GM23338 (cell line): Measurements from ENCODE around the gene DLEU7. TPM values are rescaled to one million over a fixed set of nuclear protein-coding genes. Genes with fewer than 3 reads are reported as not detected.

Source experiments
- ATAC-seq: fragments of 200-7000 bp; cut with Tn5 transposase; 3 replicates; pipeline ENCODE4 v1.9.1; 2020
- DNase-seq: peaks from one replicate; pipeline ENCODE4 v3.0.0-alpha.2; 2015; ENCODE audit warnings: low spot score
- H2AFZ ChIP-seq: fragments of 200-600 bp; sonication (generic); 2 replicates; pipeline ENCODE4 v1.8.0; 2016; ENCODE audit warnings: antibody characterized with exemption, mild to moderate bottlenecking, moderate library complexity
- H3F3A ChIP-seq: fragments of 200-600 bp; sonication (generic); replicated peaks from 2 replicates; pipeline ENCODE4 v1.8.0; 2017; ENCODE audit warnings: antibody characterized with exemption, mixed run types, low read depth
- H3K27ac ChIP-seq: fragments of 200-600 bp; sonication (generic); 2 replicates; pipeline ENCODE4 v1.6.1; 2016; ENCODE audit warnings: low read depth
- H3K27me3 ChIP-seq: fragments of 200-600 bp; sonication (generic); 2 replicates; pipeline ENCODE4 v1.8.0; 2016; ENCODE audit warnings: mild to moderate bottlenecking, mixed run types, moderate library complexity; ENCODE audit not compliant: insufficient read depth
- H3K36me3 ChIP-seq: fragments of 200-600 bp; sonication (generic); 2 replicates; pipeline ENCODE4 v1.8.0; 2016; ENCODE audit warnings: mild to moderate bottlenecking; ENCODE audit not compliant: insufficient read depth
- H3K4me1 ChIP-seq: fragments of 200-600 bp; sonication (generic); 2 replicates; pipeline ENCODE4 v1.8.0; 2016; ENCODE audit warnings: mild to moderate bottlenecking, moderate library complexity; ENCODE audit not compliant: insufficient read depth
- H3K4me2 ChIP-seq: fragments of 200-600 bp; sonication (generic); 2 replicates; pipeline ENCODE4 v1.7.1; 2017; ENCODE audit warnings: mixed run types
- H3K4me3 ChIP-seq: fragments of 200-600 bp; sonication (generic); 2 replicates; pipeline ENCODE4 v1.6.1; 2016; ENCODE audit warnings: mixed run types
- H3K79me2 ChIP-seq: fragments of 200-600 bp; sonication (generic); replicated peaks from 2 replicates; pipeline ENCODE4 v1.8.0; 2017; ENCODE audit warnings: mild to moderate bottlenecking; ENCODE audit not compliant: insufficient read depth
- H3K9me2 ChIP-seq: fragments of 200-600 bp; sonication (generic); 2 replicates; pipeline ENCODE4 v1.8.0; 2017; ENCODE audit not compliant: insufficient read depth
- H4K20me1 ChIP-seq: fragments of 200-600 bp; sonication (generic); replicated peaks from 2 replicates; pipeline ENCODE4 v1.8.0; 2017; ENCODE audit warnings: mild to moderate bottlenecking; ENCODE audit not compliant: insufficient read depth
- H3K27ac Mint-ChIP-seq: 2 replicates; pipeline ENCODE4 v1.8.0; 2020; ENCODE audit warnings: inconsistent platforms, mild to moderate bottlenecking, moderate library complexity, mixed read lengths
- H3K27me3 Mint-ChIP-seq: 3 replicates; pipeline ENCODE4 v1.8.0; 2022; ENCODE audit warnings: low read depth, mild to moderate bottlenecking, moderate library complexity, mixed read lengths, inconsistent platforms; ENCODE audit not compliant: insufficient read depth, poor library complexity
- H3K36me3 Mint-ChIP-seq: 3 replicates; pipeline ENCODE4 v1.8.0; 2021; ENCODE audit warnings: low read depth, mild to moderate bottlenecking, inconsistent platforms, moderate library complexity, mixed read lengths
- H3K4me1 Mint-ChIP-seq: 3 replicates; pipeline ENCODE4 v1.8.0; 2020; ENCODE audit warnings: mild to moderate bottlenecking, inconsistent platforms, mixed read lengths
- H3K4me3 Mint-ChIP-seq: 3 replicates; pipeline ENCODE4 v1.8.0; 2021; ENCODE audit warnings: moderate library complexity, mild to moderate bottlenecking, inconsistent platforms, mixed read lengths
- H3K9me3 Mint-ChIP-seq: 3 replicates; pipeline ENCODE4 v1.8.0; 2020; ENCODE audit warnings: moderate library complexity, mild to moderate bottlenecking, inconsistent platforms, mixed read lengths
- CREB1 ChIP-seq: fragments of 250-450 bp; sonication (Bioruptor Pico); IDR thresholded peaks from 2 replicates; pipeline ENCODE4 v1.5.0; 2020; ENCODE audit warnings: low read depth, mild to moderate bottlenecking, moderate library complexity
- JUNB ChIP-seq: IDR thresholded peaks from one replicate; pipeline ENCODE4 v1.6.1; 2016; ENCODE audit warnings: antibody characterized with exemption; ENCODE audit not compliant: unreplicated experiment
- NANOG ChIP-seq: IDR thresholded peaks from 2 replicates; pipeline ENCODE4 v1.6.1; 2016; ENCODE audit warnings: antibody characterized with exemption, borderline replicate concordance
- STAT1 ChIP-seq: IDR thresholded peaks from one replicate; pipeline ENCODE4 v1.6.1; 2016; ENCODE audit warnings: antibody characterized with exemption; ENCODE audit not compliant: unreplicated experiment
- ZNF114 ChIP-seq: fragments of 250-450 bp; sonication (Bioruptor Pico); IDR thresholded peaks from 2 replicates; pipeline ENCODE4 v1.5.0; 2020; ENCODE audit warnings: mild to moderate bottlenecking, moderate library complexity
- ZNF331 ChIP-seq: fragments of 250-450 bp; sonication (Bioruptor Pico); IDR thresholded peaks from 2 replicates; pipeline ENCODE4 v1.5.0; 2020; ENCODE audit warnings: low read depth, mild to moderate bottlenecking, moderate library complexity
- polyA plus RNA-seq: library from polyadenylated mRNA; unstranded; fragments of >200 nt; fragmentation: Nextera tagmentation; extraction: Ambion mirVana; gene quantifications from 2 replicates; pipeline ENCODE4 v1.2.1, GENCODE V29; 2016
- total RNA-seq: library from RNA; depleted of rRNA; stranded (reverse); fragments of >200 nt; shearing (Covaris generic); gene quantifications from 2 replicates; pipeline ENCODE4 v1.2.3, GENCODE V29; 2014
- TF ChIP-seq, protein P1 (sequence below): fragments of 250-450 bp; sonication (Bioruptor Pico); IDR thresholded peaks from 2 replicates; pipeline ENCODE4 v1.5.0; 2020; ENCODE audit warnings: mild to moderate bottlenecking, moderate library complexity

The DLEU7 gene
- total and polyA plus RNA-seq, 2 experiments from 2014 or later, result 8.7 to 11.6 TPM

DNA sequence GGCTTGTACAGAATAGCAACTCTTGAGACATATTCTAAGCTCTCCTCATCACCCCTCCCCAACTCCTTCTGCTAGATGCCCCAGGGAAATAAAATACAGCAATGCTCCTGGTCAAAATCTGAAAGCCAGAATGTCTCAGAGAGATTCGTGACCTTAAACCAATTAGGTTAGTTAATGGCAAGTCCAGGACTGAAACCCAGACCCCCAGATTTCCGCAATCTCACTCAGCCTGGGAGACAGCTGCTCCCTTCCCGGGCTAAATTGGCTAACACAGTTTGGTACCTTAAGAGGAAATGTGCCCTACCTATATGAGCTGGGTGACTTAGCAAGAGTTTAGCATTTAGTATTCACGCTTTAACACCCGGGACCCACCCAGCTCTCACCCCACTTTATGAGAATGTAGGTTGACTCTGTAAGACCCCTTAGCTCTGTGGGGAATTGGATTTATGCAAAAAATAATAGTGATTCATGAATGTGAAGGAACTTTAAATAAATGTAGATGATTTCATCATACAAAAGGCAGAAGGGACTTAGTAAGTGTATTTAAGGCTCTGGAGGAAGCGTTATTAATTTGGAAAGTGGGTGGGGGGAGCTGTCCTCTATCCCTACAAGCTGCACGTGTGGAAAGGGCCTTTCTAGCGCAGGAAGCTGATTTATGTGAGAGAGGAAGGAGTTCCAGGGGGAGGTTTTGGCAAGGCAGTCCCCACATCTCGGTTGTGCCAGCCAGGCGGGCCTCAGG lies 1.1 kb downstream of the DLEU7 start:
- H3K4me2 ChIP-seq, result peak overlapping the region; percentile 92
- no peak overlapping the region for H3K27ac ChIP-seq
- no peaks in the 10 kb centered on the region; the same call in 2 of the 3 replicates for H3K36me3 Mint-ChIP-seq
- H4K20me1 ChIP-seq, result no peaks in the 10 kb centered on the region
- H3K27me3 ChIP-seq, result peaks cover 21% of the 10 kb centered on the region
- H3K79me2 ChIP-seq, result peaks cover 31% of the 10 kb centered on the region
- peak overlapping the region; percentile 91 for H2AFZ ChIP-seq
- no peaks in the 10 kb centered on the region for H3F3A ChIP-seq
- H3K4me1 Mint-ChIP-seq, result peaks cover 22% of the 10 kb centered on the region
- no peak overlapping the region for H3K27ac Mint-ChIP-seq
- DNase-seq (peak; percentile 21), ATAC-seq (peak; percentile 21)
- no peaks in the 10 kb centered on the region for H3K9me2 ChIP-seq
- no peaks in the 10 kb centered on the region for H3K9me3 Mint-ChIP-seq
- peak overlapping the region; percentile 72 for H3K4me3 ChIP-seq
- H3K4me3 Mint-ChIP-seq, result peak overlapping the region; percentile 75
- peaks cover 29% of the 10 kb centered on the region for H3K4me1 ChIP-seq
- peaks cover 17% of the 10 kb centered on the region for H3K27me3 Mint-ChIP-seq
- no peaks in the 10 kb centered on the region for H3K36me3 ChIP-seq
- TF ChIP-seq STAT1, result no peak
- TF ChIP-seq ZNF331 (CRISPR knock-in tag), result no peak
- no peak for TF ChIP-seq CREB1 (CRISPR knock-in tag)
- TF ChIP-seq, protein P1, sequence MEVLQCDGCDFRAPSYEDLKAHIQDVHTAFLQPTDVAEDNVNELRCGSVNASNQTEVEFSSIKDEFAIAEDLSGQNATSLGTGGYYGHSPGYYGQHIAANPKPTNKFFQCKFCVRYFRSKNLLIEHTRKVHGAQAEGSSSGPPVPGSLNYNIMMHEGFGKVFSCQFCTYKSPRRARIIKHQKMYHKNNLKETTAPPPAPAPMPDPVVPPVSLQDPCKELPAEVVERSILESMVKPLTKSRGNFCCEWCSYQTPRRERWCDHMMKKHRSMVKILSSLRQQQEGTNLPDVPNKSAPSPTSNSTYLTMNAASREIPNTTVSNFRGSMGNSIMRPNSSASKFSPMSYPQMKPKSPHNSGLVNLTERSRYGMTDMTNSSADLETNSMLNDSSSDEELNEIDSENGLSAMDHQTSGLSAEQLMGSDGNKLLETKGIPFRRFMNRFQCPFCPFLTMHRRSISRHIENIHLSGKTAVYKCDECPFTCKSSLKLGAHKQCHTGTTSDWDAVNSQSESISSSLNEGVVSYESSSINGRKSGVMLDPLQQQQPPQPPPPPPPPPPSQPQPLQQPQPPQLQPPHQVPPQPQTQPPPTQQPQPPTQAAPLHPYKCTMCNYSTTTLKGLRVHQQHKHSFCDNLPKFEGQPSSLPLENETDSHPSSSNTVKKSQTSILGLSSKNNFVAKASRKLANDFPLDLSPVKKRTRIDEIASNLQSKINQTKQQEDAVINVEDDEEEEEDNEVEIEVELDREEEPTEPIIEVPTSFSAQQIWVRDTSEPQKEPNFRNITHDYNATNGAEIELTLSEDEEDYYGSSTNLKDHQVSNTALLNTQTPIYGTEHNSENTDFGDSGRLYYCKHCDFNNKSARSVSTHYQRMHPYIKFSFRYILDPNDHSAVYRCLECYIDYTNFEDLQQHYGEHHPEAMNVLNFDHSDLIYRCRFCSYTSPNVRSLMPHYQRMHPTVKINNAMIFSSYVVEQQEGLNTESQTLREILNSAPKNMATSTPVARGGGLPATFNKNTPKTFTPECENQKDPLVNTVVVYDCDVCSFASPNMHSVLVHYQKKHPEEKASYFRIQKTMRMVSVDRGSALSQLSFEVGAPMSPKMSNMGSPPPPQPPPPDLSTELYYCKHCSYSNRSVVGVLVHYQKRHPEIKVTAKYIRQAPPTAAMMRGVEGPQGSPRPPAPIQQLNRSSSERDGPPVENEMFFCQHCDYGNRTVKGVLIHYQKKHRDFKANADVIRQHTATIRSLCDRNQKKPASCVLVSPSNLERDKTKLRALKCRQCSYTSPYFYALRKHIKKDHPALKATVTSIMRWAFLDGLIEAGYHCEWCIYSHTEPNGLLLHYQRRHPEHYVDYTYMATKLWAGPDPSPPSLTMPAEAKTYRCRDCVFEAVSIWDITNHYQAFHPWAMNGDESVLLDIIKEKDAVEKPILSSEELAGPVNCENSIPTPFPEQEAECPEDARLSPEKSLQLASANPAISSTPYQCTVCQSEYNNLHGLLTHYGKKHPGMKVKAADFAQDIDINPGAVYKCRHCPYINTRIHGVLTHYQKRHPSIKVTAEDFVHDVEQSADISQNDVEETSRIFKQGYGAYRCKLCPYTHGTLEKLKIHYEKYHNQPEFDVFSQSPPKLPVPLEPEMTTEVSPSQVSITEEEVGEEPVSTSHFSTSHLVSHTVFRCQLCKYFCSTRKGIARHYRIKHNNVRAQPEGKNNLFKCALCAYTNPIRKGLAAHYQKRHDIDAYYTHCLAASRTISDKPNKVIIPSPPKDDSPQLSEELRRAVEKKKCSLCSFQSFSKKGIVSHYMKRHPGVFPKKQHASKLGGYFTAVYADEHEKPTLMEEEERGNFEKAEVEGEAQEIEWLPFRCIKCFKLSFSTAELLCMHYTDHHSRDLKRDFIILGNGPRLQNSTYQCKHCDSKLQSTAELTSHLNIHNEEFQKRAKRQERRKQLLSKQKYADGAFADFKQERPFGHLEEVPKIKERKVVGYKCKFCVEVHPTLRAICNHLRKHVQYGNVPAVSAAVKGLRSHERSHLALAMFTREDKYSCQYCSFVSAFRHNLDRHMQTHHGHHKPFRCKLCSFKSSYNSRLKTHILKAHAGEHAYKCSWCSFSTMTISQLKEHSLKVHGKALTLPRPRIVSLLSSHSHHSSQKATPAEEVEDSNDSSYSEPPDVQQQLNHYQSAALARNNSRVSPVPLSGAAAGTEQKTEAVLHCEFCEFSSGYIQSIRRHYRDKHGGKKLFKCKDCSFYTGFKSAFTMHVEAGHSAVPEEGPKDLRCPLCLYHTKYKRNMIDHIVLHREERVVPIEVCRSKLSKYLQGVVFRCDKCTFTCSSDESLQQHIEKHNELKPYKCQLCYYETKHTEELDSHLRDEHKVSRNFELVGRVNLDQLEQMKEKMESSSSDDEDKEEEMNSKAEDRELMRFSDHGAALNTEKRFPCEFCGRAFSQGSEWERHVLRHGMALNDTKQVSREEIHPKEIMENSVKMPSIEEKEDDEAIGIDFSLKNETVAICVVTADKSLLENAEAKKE (CRISPR knock-in tag), result no peak
- TF ChIP-seq ZNF114 (CRISPR knock-in tag), result no peak
- no peak for TF ChIP-seq JUNB
- no peak for TF ChIP-seq NANOG
